Measurements from ENCODE around the gene LXN.
A peak's percentile ranks its signal among the peaks of the same experiment; 100 is the strongest.

Gene LXN

GRCh38 chr3:158685159-158685558 is 12.7 kb upstream of the LXN start:
- H3K4me3 ChIP-seq (ENCODE audit: low read length): no peak overlapping the region
- no peak for TF ChIP-seq ZNF274 (IDR thresholded peaks at IDR 0.05; ENCODE audit: low read depth, low read length)

GRCh38 chr3:158683230-158683962 is 10.9 kb upstream of the LXN start:
- TF ChIP-seq ZNF274 (IDR thresholded peaks at IDR 0.05; ENCODE audit: low read depth, low read length): no peak
- H3K4me3 ChIP-seq (ENCODE audit: low read length): no peak overlapping the region

GRCh38 chr3:158680861-158681260 is 8.4 kb upstream of the LXN start:
- no peak for TF ChIP-seq ZNF274 (IDR thresholded peaks at IDR 0.05; ENCODE audit: low read depth, low read length)
- no peak overlapping the region for H3K4me3 ChIP-seq (ENCODE audit: low read length)

GRCh38 chr3:158679547-158680000 is 7.1 kb upstream of the LXN start:
- H3K4me3 ChIP-seq (ENCODE audit: low read length): no peak overlapping the region
- TF ChIP-seq ZNF274 (IDR thresholded peaks at IDR 0.05; ENCODE audit: low read depth, low read length): no peak

GRCh38 chr3:158678687-158679086 is 6.2 kb upstream of the LXN start:
- TF ChIP-seq ZNF274 (IDR thresholded peaks at IDR 0.05; ENCODE audit: low read depth, low read length): no peak
- H3K4me3 ChIP-seq (ENCODE audit: low read length): no peak overlapping the region

- TF ChIP-seq ZNF274 (IDR thresholded peaks at IDR 0.05; ENCODE audit: low read depth, low read length): no peak
- H3K4me3 ChIP-seq (ENCODE audit: low read length): peak overlapping the region; percentile 86
These were observed 630 bp downstream of the LXN start for GRCh38 chr3:158671821-158672214.

GRCh38 chr3:158668506-158668905 is 3.9 kb downstream of the LXN start:
- no peak overlapping the region for H3K4me3 ChIP-seq (ENCODE audit: low read length)
- no peak for TF ChIP-seq ZNF274 (IDR thresholded peaks at IDR 0.05; ENCODE audit: low read depth, low read length)

- no peak for TF ChIP-seq ZNF274 (IDR thresholded peaks at IDR 0.05; ENCODE audit: low read depth, low read length)
- H3K4me3 ChIP-seq (ENCODE audit: low read length): no peak overlapping the region
These were observed 6.0 kb downstream of the LXN start for GRCh38 chr3:158666416-158666815.

GRCh38 chr3:158663832-158664231 is 8.6 kb downstream of the LXN start:
- TF ChIP-seq ZNF274 (IDR thresholded peaks at IDR 0.05; ENCODE audit: low read depth, low read length): no peak
- no peak overlapping the region for H3K4me3 ChIP-seq (ENCODE audit: low read length)

GRCh38 chr3:158663246-158663645 is 9.2 kb downstream of the LXN start:
- H3K4me3 ChIP-seq (ENCODE audit: low read length): no peak overlapping the region
- TF ChIP-seq ZNF274 (IDR thresholded peaks at IDR 0.05; ENCODE audit: low read depth, low read length): no peak

- TF ChIP-seq ZNF274 (IDR thresholded peaks at IDR 0.05; ENCODE audit: low read depth, low read length): no peak
- no peak overlapping the region for H3K4me3 ChIP-seq (ENCODE audit: low read length)
These were observed 11.7 kb downstream of the LXN start for GRCh38 chr3:158660711-158661110.

- no peak overlapping the region for H3K4me3 ChIP-seq (ENCODE audit: low read length)
- no peak for TF ChIP-seq ZNF274 (IDR thresholded peaks at IDR 0.05; ENCODE audit: low read depth, low read length)
These were observed 12.8 kb downstream of the LXN start for GRCh38 chr3:158659454-158660237.

GRCh38 chr3:158658889-158659288 is 13.6 kb downstream of the LXN start:
- TF ChIP-seq ZNF274 (IDR thresholded peaks at IDR 0.05; ENCODE audit: low read depth, low read length): no peak
- no peak overlapping the region for H3K4me3 ChIP-seq (ENCODE audit: low read length)

GRCh38 chr3:158652463-158652862 is 20.0 kb downstream of the LXN start:
- TF ChIP-seq ZNF274 (IDR thresholded peaks at IDR 0.05; ENCODE audit: low read depth, low read length): no peak

GRCh38 chr3:158651192-158651591 is 21.3 kb downstream of the LXN start:
- no peak for TF ChIP-seq ZNF274 (IDR thresholded peaks at IDR 0.05; ENCODE audit: low read depth, low read length)

More at GRCh38 chr3:158652463-158652862, 20.0 kb downstream of the LXN start:
- no peak overlapping the region for H3K4me3 ChIP-seq (ENCODE audit: low read length)

More at GRCh38 chr3:158651192-158651591, 21.3 kb downstream of the LXN start:
- H3K4me3 ChIP-seq (ENCODE audit: low read length): no peak overlapping the region
